Neural cell (in vitro differentiated cells): ENCODE data around the gene SLC25A40. TPM values are rescaled to one million over a fixed set of nuclear protein-coding genes. Genes with fewer than 3 reads are reported as not detected.

Experiments
- H2AFZ ChIP-seq: fragments of 200-600, 300-800 bp; sonication (generic), shearing (Covaris generic); 2 replicates; pipeline ENCODE4 v1.6.0; 2014; ENCODE audit warnings: low read depth, mild to moderate bottlenecking, antibody characterized with exemption, low read length, moderate library complexity
- H3F3A ChIP-seq: fragments of 200-600 bp; shearing (Covaris generic); 2 replicates; pipeline ENCODE4 v1.6.1; 2016; ENCODE audit warnings: mild to moderate bottlenecking, moderate library complexity, mixed read lengths, antibody characterized with exemption, low read length; ENCODE audit not compliant: insufficient read depth, poor library complexity, severe bottlenecking
- H3K27ac ChIP-seq: fragments of 200-600, 300-800 bp; sonication (generic), shearing (Covaris generic); 2 replicates; pipeline ENCODE4 v1.5.1; 2014; ENCODE audit warnings: mild to moderate bottlenecking, low read length, moderate library complexity
- H3K27me3 ChIP-seq: fragments of 300-800, 200-600 bp; sonication (generic), shearing (Covaris generic); 2 replicates; pipeline ENCODE4 v1.6.0; 2014; ENCODE audit warnings: mild to moderate bottlenecking, low read depth, low read length, moderate library complexity; ENCODE audit not compliant: insufficient read depth
- H3K36me3 ChIP-seq: fragments of 300-800, 200-600 bp; sonication (generic), shearing (Covaris generic); 2 replicates; pipeline ENCODE4 v1.5.1; 2014; ENCODE audit warnings: mild to moderate bottlenecking, antibody characterized with exemption, low read length, moderate library complexity; ENCODE audit not compliant: insufficient read depth
- H3K4me2 ChIP-seq: fragments of 300-800, 200-600 bp; sonication (generic), shearing (Covaris generic); 2 replicates; pipeline ENCODE4 v1.6.0; 2014; ENCODE audit warnings: mild to moderate bottlenecking, low read length
- H3K4me3 ChIP-seq: fragments of 300-800, 200-600 bp; sonication (generic), shearing (Covaris generic); 2 replicates; pipeline ENCODE4 v1.5.1; 2014; ENCODE audit warnings: mild to moderate bottlenecking, low read length, moderate library complexity
- H3K79me2 ChIP-seq: fragments of 200-600 bp; shearing (Covaris generic); replicated peaks from 2 replicates; pipeline ENCODE4 v1.6.0; 2014; ENCODE audit warnings: mild to moderate bottlenecking, low read length, moderate library complexity; ENCODE audit not compliant: insufficient read depth
- H3K9ac ChIP-seq: fragments of 300-800, 200-600 bp; sonication (generic), shearing (Covaris generic); 2 replicates; pipeline ENCODE4 v1.6.1; 2016; ENCODE audit warnings: mild to moderate bottlenecking, low read length, mixed read lengths
- H3K9me2 ChIP-seq: fragments of 200-600 bp; shearing (Covaris generic); 2 replicates; pipeline ENCODE4 v1.6.1; 2016; ENCODE audit warnings: mild to moderate bottlenecking, low read length, mixed read lengths; ENCODE audit not compliant: insufficient read depth
- H3K9me3 ChIP-seq: fragments of 200-600, 300-800 bp; sonication (generic), shearing (Covaris generic); 2 replicates; pipeline ENCODE4 v1.6.1; 2016; ENCODE audit warnings: mild to moderate bottlenecking, mixed run types, low read length, moderate library complexity, mixed read lengths
- H4K20me1 ChIP-seq: fragments of 200-600 bp; shearing (Covaris generic); 2 replicates; pipeline ENCODE4 v1.6.1; 2016; ENCODE audit warnings: mild to moderate bottlenecking, mixed run types; ENCODE audit not compliant: insufficient read depth
- EP300 ChIP-seq: fragments of 450-650 bp; conservative IDR thresholded peaks from 2 replicates; pipeline ENCODE4 v1.6.1; 2014; ENCODE audit warnings: antibody characterized with exemption, mild to moderate bottlenecking, moderate library complexity; ENCODE audit not compliant: poor library complexity, severe bottlenecking
- EZH2 ChIP-seq: fragments of 200-600, 300-800 bp; shearing (Covaris generic), sonication (generic); IDR thresholded peaks from 2 replicates; pipeline ENCODE4 v1.6.1; 2014; ENCODE audit warnings: antibody characterized with exemption, low read length, borderline replicate concordance, mild to moderate bottlenecking; ENCODE audit not compliant: insufficient read depth, poor library complexity, severe bottlenecking
- MXI1 ChIP-seq: fragments of 450-650 bp; conservative IDR thresholded peaks from 2 replicates; pipeline ENCODE4 v1.6.1; 2014; ENCODE audit warnings: antibody characterized with exemption, mild to moderate bottlenecking; ENCODE audit not compliant: poor library complexity, severe bottlenecking
- POLR2AphosphoS5 ChIP-seq: IDR thresholded peaks from 2 replicates; pipeline ENCODE4 v1.6.1; 2012
- RAD21 ChIP-seq: fragments of 450-650 bp; conservative IDR thresholded peaks from 2 replicates; pipeline ENCODE4 v1.6.1; 2014; ENCODE audit warnings: antibody characterized with exemption, mild to moderate bottlenecking, moderate library complexity
- SMC3 ChIP-seq: fragments of 450-650 bp; conservative IDR thresholded peaks from 2 replicates; pipeline ENCODE4 v1.6.1; 2014; ENCODE audit warnings: antibody characterized with exemption, mild to moderate bottlenecking, moderate library complexity; ENCODE audit not compliant: poor library complexity
- TAF1 ChIP-seq: IDR thresholded peaks from 2 replicates; pipeline ENCODE4 v1.6.1; 2012; ENCODE audit warnings: low read depth
- polyA plus RNA-seq: library from polyadenylated mRNA; depleted of rRNA; stranded (reverse); fragments of >200 nt; gene quantifications from 2 replicates; pipeline ENCODE4 v1.2.3, GENCODE V29; 2014
- TF ChIP-seq, protein P1 (sequence below): fragments of 450-650 bp; IDR thresholded peaks from 2 replicates; pipeline ENCODE4 v1.5.1; 2014; ENCODE audit warnings: antibody characterized with exemption, mild to moderate bottlenecking, moderate library complexity; ENCODE audit not compliant: poor library complexity, severe bottlenecking
- TF ChIP-seq, protein P2 (sequence below): IDR thresholded peaks from 2 replicates; pipeline ENCODE4 v1.6.1; 2012; ENCODE audit warnings: borderline replicate concordance

SLC25A40 gene
- polyA plus RNA-seq, 1 donor from 2014 or later: 61.6 TPM

DNA sequence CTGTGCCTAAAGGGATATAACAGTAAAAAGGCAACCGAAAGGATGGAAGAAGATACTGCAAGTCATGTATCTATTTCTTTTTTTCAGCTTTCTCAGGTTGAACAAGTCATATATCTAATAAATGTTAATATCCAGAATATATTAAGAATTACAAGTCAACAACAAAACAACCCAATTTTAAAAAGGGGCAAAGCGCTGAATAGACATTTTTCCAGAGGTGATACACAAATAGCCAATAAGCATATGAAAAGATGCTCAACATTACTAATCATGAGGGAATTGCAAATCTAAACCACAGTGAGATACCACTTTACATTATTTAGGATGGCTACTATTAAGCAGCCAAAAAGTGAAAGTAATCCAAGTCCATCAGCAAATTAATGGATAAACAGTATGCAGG is 23.1 kb upstream of the SLC25A40 start:
- no peak overlapping the region for H3K4me3 ChIP-seq
- H3K36me3 ChIP-seq: peaks cover 5% of the 10 kb centered on the region

DNA sequence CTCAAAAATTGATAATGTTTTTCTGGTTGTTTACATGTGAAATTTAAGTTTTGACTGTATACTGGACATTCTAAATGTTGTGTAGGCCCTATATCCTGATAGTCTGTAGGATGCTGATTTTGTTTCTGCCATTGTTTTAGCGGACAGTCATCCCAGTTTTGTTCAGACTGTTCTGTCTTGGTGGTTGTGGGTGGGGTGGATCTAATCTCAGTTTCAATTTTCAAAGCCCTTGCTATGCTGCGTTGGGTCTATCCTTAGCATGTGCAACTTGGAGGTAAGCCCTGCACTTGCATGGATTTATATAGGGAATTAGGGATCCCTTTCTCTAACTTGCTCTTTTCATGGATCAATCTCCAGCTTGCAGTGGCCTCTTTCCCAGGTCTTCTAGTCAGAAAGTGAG is 19.2 kb upstream of the SLC25A40 start:
- Histone ChIP-seq H3K9me2 (no peaks in the 10 kb centered on the region), H3K79me2 (peaks cover 8% of the 10 kb centered on the region), H3F3A (no peaks in the 10 kb centered on the region), H2AFZ (no peak overlapping the region), H3K4me3 (no peak overlapping the region), H3K9ac (no peak overlapping the region), H4K20me1 (no peaks in the 10 kb centered on the region), H3K4me2 (no peak overlapping the region), H3K36me3 (no peaks in the 10 kb centered on the region), H3K9me3 (no peaks in the 10 kb centered on the region), H3K27ac (no peak overlapping the region), H3K27me3 (no peaks in the 10 kb centered on the region)
- TF ChIP-seq TAF1 (no peak), POLR2AphosphoS5 (no peak), SMC3 (no peak), MXI1 (no peak), RAD21 (no peak), EP300 (no peak), EZH2 (no peak)
- TF ChIP-seq, protein P1, sequence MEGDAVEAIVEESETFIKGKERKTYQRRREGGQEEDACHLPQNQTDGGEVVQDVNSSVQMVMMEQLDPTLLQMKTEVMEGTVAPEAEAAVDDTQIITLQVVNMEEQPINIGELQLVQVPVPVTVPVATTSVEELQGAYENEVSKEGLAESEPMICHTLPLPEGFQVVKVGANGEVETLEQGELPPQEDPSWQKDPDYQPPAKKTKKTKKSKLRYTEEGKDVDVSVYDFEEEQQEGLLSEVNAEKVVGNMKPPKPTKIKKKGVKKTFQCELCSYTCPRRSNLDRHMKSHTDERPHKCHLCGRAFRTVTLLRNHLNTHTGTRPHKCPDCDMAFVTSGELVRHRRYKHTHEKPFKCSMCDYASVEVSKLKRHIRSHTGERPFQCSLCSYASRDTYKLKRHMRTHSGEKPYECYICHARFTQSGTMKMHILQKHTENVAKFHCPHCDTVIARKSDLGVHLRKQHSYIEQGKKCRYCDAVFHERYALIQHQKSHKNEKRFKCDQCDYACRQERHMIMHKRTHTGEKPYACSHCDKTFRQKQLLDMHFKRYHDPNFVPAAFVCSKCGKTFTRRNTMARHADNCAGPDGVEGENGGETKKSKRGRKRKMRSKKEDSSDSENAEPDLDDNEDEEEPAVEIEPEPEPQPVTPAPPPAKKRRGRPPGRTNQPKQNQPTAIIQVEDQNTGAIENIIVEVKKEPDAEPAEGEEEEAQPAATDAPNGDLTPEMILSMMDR: no peak
- TF ChIP-seq, protein P2, sequence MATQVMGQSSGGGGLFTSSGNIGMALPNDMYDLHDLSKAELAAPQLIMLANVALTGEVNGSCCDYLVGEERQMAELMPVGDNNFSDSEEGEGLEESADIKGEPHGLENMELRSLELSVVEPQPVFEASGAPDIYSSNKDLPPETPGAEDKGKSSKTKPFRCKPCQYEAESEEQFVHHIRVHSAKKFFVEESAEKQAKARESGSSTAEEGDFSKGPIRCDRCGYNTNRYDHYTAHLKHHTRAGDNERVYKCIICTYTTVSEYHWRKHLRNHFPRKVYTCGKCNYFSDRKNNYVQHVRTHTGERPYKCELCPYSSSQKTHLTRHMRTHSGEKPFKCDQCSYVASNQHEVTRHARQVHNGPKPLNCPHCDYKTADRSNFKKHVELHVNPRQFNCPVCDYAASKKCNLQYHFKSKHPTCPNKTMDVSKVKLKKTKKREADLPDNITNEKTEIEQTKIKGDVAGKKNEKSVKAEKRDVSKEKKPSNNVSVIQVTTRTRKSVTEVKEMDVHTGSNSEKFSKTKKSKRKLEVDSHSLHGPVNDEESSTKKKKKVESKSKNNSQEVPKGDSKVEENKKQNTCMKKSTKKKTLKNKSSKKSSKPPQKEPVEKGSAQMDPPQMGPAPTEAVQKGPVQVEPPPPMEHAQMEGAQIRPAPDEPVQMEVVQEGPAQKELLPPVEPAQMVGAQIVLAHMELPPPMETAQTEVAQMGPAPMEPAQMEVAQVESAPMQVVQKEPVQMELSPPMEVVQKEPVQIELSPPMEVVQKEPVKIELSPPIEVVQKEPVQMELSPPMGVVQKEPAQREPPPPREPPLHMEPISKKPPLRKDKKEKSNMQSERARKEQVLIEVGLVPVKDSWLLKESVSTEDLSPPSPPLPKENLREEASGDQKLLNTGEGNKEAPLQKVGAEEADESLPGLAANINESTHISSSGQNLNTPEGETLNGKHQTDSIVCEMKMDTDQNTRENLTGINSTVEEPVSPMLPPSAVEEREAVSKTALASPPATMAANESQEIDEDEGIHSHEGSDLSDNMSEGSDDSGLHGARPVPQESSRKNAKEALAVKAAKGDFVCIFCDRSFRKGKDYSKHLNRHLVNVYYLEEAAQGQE: no peak

More for the DNA sequence above, 23.1 kb upstream of the SLC25A40 start:
- Histone ChIP-seq H3K4me2 (no peak overlapping the region), H3K9me2 (no peaks in the 10 kb centered on the region), H3K9ac (no peak overlapping the region), H3K9me3 (no peaks in the 10 kb centered on the region), H3F3A (no peaks in the 10 kb centered on the region), H4K20me1 (no peaks in the 10 kb centered on the region), H3K27ac (no peak overlapping the region), H3K27me3 (no peaks in the 10 kb centered on the region), H3K79me2 (no peaks in the 10 kb centered on the region), H2AFZ (no peak overlapping the region)
- TF ChIP-seq TAF1 (no peak), EZH2 (no peak), MXI1 (no peak), RAD21 (no peak), SMC3 (no peak), EP300 (no peak), POLR2AphosphoS5 (no peak)
- TF ChIP-seq, protein P1: no peak
- TF ChIP-seq, protein P2: no peak
